Measurements from ENCODE around the gene TRIM44.

- TF ChIP-seq, protein P1, sequence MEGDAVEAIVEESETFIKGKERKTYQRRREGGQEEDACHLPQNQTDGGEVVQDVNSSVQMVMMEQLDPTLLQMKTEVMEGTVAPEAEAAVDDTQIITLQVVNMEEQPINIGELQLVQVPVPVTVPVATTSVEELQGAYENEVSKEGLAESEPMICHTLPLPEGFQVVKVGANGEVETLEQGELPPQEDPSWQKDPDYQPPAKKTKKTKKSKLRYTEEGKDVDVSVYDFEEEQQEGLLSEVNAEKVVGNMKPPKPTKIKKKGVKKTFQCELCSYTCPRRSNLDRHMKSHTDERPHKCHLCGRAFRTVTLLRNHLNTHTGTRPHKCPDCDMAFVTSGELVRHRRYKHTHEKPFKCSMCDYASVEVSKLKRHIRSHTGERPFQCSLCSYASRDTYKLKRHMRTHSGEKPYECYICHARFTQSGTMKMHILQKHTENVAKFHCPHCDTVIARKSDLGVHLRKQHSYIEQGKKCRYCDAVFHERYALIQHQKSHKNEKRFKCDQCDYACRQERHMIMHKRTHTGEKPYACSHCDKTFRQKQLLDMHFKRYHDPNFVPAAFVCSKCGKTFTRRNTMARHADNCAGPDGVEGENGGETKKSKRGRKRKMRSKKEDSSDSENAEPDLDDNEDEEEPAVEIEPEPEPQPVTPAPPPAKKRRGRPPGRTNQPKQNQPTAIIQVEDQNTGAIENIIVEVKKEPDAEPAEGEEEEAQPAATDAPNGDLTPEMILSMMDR (IDR thresholded peaks at IDR 0.05; ENCODE audit: low read depth, low read length, poor library complexity, severe bottlenecking) = no peak
- no peak for TF ChIP-seq EZH2phosphoT487 (IDR thresholded peaks at IDR 0.05; ENCODE audit: borderline replicate concordance, low read length)
These were observed 140.5 kb downstream of the TRIM44 start for GRCh38 chr11:35803115-35803514.
